ENCODE measurements around the gene THSD4.

The THSD4 gene

DNA sequence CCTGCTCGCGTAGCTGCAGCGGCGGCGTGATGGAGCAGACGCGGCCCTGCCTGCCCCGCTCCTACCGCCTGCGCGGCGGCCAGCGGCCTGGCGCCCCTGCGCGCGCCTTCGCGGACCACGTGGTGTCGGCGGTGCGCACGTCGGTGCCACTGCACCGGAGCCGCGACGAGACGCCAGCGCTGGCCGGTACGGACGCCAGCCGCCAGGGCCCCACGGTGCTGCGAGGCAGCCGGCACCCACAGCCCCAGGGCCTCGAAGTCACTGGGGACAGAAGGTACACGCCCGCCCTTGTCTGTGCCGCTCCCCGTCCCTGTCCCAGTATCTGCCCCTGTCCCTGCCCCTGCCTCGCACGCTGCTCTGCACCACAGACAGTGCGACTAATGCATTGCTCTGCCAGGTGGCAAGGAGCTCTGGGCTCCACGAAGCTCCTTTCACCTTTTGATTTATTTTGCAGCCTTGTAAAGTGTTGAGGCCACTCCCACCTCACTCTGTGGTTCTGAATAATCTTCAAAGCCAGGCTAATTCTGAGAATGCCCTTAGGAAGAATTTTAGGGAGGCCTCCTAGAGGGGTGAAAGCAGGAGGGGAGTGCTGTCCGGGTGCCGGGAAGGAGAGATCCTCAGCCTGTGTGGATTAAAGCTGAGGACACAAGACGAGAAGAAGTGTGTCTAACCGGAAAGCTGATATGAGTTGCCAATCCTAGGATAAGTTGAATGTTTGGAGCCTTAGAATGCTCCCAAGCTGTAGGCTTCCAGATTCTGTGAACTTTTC, 100.0 kb downstream of the THSD4 start:
- no peak for TF ChIP-seq Cebpa-rat (IDR thresholded peaks at IDR 0.05)
- Histone ChIP-seq H3K27ac (no peak overlapping the region), H3K36me3 (no peaks in the 10 kb centered on the region), H4K20me1 (no peaks in the 10 kb centered on the region), H3K4me3 (no peak overlapping the region), H3K27me3 (no peaks in the 10 kb centered on the region), H3K9ac (no peak overlapping the region), H3K9me3 (peaks cover 17% of the 10 kb centered on the region), H3K4me2 (no peak overlapping the region), H3K4me1 (peaks cover 15% of the 10 kb centered on the region)

DNA sequence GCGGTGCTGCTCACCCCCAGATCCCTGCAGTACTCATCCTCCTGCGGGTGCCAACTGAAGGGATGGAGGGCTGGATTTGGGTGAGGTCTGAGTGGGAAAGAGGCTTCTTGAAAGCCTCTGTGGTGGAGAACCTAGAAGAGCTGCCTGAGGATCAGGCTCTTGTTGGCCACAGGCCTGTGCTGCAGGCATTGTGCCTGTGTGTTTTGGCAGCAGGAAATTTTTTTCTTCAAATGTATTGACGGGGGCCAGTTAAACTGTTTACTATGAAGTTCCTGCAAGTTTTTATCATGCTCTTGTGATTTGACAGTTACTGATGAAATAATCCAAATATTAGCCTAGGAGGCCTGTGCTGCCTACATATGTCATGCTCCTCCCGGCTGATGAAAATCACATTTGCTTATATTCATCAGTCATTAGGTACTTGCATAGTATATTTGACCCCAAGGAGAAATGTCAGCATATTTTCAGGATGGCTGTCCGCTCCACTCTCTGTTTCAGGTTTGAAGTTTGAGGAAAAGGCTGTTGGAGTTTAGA, 103.1 kb downstream of the THSD4 start:
- Histone ChIP-seq H4K20me1 (no peaks in the 10 kb centered on the region), H3K4me2 (no peak overlapping the region), H3K4me3 (no peak overlapping the region), H3K27ac (no peak overlapping the region), H3K9ac (no peak overlapping the region), H3K9me3 (peaks cover 17% of the 10 kb centered on the region), H3K36me3 (no peaks in the 10 kb centered on the region), H3K4me1 (no peaks in the 10 kb centered on the region), H3K27me3 (no peaks in the 10 kb centered on the region)
- TF ChIP-seq Cebpa-rat (IDR thresholded peaks at IDR 0.05) = no peak

DNA sequence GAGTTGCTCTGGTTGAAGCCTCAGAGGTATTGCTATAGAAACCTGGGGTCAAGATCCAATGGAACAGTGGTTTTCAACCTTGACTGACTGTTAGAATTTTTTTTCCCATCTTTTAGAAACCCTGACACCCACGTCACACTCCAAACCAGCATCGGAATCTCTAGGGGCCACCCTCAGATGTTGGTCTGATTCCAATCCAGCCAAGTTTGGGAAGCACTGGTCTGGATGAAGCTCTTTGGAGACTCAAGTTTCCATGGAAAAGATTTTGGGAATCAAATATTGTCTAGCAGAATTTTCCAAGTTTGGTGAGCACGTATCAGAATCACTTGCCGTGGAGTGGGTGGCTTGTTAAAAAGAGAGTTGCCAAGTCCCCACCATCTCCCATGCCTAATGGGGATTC, 103.8 kb downstream of the THSD4 start:
- Histone ChIP-seq H3K4me1 (no peaks in the 10 kb centered on the region), H3K9ac (no peak overlapping the region), H3K4me3 (no peak overlapping the region), H3K4me2 (no peak overlapping the region), H3K27me3 (no peaks in the 10 kb centered on the region), H3K27ac (no peak overlapping the region), H3K36me3 (no peaks in the 10 kb centered on the region), H3K9me3 (peaks cover 15% of the 10 kb centered on the region), H4K20me1 (no peaks in the 10 kb centered on the region)
- no peak for TF ChIP-seq Cebpa-rat (IDR thresholded peaks at IDR 0.05)

DNA sequence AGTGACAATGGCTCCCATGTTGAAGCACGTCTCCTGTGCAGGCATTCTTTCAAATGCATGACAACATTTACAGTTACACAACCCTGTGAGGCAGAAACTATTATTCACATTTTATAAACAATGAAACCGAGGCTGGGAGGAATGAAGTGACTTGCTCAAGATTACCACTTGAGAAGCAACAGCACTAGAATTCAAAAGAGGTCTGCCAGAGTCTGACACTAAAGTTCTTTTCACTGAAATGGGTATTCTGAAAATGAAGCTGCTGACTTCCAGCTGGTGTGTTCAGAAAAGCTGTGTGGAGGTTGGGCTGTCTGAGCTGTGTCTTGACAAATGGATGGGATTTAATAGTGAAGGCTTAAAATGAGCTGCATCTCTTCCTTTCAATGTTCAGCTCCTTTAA, 104.4 kb downstream of the THSD4 start:
- H3K4me2 ChIP-seq = no peak overlapping the region
- H3K36me3 ChIP-seq = no peaks in the 10 kb centered on the region
- no peaks in the 10 kb centered on the region for H4K20me1 ChIP-seq
- H3K9ac ChIP-seq = no peak overlapping the region
- no peak for TF ChIP-seq Cebpa-rat (IDR thresholded peaks at IDR 0.05)
- H3K27ac ChIP-seq = no peak overlapping the region
- H3K4me3 ChIP-seq = no peak overlapping the region
- peaks cover 9% of the 10 kb centered on the region for H3K9me3 ChIP-seq
- H3K27me3 ChIP-seq = no peaks in the 10 kb centered on the region
- H3K4me1 ChIP-seq = no peaks in the 10 kb centered on the region

DNA sequence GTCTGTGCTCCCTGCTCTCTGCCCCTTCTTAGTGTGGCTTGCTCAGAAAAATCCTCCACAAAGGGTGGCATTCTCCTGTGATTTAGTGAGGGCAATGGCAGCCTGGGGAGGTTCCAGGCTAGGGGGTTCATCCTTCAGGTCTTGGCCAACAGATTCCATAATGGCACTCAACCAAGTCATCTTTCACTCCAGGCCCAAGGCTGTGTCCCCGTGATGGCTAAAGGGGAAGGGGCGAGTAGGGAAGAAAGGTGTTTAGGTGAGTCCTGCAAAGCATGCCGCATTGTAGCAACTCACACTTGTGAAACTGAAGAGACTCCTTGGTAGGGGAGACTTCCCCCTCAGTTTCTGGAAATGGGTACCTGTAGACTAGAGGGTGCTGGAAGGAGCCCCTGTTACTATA, 105.6 kb downstream of the THSD4 start:
- Histone ChIP-seq H3K36me3 (no peaks in the 10 kb centered on the region), H4K20me1 (no peaks in the 10 kb centered on the region), H3K4me2 (no peak overlapping the region), H3K4me3 (no peak overlapping the region), H3K27ac (no peak overlapping the region), H3K4me1 (no peaks in the 10 kb centered on the region), H3K9me3 (no peaks in the 10 kb centered on the region), H3K27me3 (no peaks in the 10 kb centered on the region), H3K9ac (no peak overlapping the region)
- no peak for TF ChIP-seq Cebpa-rat (IDR thresholded peaks at IDR 0.05)

DNA sequence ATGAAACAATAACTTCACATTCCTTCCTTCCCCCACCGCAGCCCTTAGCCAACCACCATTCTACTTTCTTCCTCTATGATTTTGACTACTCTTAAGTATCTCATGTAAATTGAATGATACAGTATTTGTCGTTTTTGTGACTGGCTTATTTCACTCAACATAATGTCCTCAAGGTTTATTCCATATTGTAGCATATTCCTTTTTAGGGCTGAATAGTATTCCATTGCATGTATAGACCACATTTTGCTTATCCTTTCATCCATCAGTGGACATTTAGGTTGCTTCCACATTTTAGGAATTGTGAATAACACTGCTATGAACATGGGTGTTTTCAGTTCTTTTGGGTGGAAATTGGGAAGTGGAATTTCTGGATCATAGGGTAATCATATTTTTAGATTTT, 106.1 kb downstream of the THSD4 start:
- H3K36me3 ChIP-seq = no peaks in the 10 kb centered on the region
- no peaks in the 10 kb centered on the region for H3K4me1 ChIP-seq
- H3K27me3 ChIP-seq = no peaks in the 10 kb centered on the region
- H3K27ac ChIP-seq = no peak overlapping the region
- H3K4me3 ChIP-seq = no peak overlapping the region
- no peaks in the 10 kb centered on the region for H3K9me3 ChIP-seq
- no peak overlapping the region for H3K9ac ChIP-seq
- H3K4me2 ChIP-seq = no peak overlapping the region
- H4K20me1 ChIP-seq = no peaks in the 10 kb centered on the region
- no peak for TF ChIP-seq Cebpa-rat (IDR thresholded peaks at IDR 0.05)

DNA sequence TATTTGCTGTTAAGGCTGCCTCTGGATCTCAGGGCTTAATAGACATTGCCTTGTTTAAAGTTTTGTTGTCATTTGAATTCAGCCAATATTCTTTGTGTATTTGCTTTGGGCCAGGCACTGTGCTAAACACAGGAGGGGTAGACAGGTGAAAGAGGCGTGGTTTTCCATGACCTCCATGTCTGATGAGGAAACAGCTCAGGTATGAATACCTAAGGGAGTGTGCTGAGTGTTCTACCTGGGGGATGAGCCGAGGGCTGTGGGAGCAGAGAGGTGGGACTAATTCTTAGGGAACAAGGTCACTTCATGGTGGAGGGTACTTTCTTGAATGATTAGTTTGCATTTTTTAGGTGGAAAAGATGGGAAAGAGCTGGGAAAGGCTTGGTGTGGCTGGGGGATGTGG, 108.2 kb downstream of the THSD4 start:
- Histone ChIP-seq H3K9ac (no peak overlapping the region), H3K36me3 (no peaks in the 10 kb centered on the region), H3K4me3 (no peak overlapping the region), H3K4me1 (no peaks in the 10 kb centered on the region), H3K27ac (no peak overlapping the region), H4K20me1 (no peaks in the 10 kb centered on the region), H3K27me3 (no peaks in the 10 kb centered on the region), H3K9me3 (no peaks in the 10 kb centered on the region), H3K4me2 (no peak overlapping the region)
- no peak for TF ChIP-seq Cebpa-rat (IDR thresholded peaks at IDR 0.05)

DNA sequence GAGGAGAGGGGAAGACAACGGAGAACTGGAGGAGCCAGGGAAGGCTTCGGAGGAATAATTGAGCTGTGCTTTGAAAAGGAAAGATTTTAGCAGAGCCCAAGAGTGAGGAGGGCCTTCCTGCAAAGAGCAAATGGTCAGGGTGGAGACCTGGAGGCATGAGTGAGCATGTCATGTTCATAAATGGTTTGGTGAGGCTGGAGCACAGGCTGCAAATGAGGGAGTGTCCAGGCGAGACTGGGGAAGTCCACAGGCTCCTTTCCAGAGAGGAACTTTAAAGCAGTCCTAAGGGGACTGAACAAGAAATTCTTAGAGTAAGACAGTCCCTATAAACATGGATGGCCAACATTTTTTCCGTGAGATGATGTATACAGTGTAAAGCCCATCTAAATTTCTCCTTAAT, 108.8 kb downstream of the THSD4 start:
- no peaks in the 10 kb centered on the region for H3K9me3 ChIP-seq
- H3K9ac ChIP-seq = no peak overlapping the region
- no peaks in the 10 kb centered on the region for H3K36me3 ChIP-seq
- H3K4me3 ChIP-seq = no peak overlapping the region
- TF ChIP-seq Cebpa-rat (IDR thresholded peaks at IDR 0.05) = no peak
- no peak overlapping the region for H3K4me2 ChIP-seq
- no peaks in the 10 kb centered on the region for H3K4me1 ChIP-seq
- no peaks in the 10 kb centered on the region for H4K20me1 ChIP-seq
- H3K27me3 ChIP-seq = no peaks in the 10 kb centered on the region
- H3K27ac ChIP-seq = no peak overlapping the region

DNA sequence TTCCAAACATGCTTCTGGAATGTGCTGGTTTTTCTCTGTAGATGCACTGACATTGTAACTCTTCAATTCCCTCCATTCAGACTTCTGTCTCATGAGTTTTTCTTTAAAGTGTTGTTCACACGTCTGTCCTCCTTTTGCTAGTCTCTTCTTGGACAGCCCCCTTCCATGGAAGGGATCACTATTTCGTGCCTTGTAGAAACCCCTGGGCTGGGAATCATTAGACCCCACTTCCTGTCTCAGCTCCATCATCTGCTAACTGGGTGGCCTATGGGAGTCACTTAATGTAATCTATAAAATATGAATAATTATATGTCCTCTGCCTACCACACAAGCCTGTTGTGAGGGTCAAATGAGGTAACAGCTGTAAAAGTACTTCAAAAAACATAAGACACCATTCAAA, 110.6 kb downstream of the THSD4 start:
- H4K20me1 ChIP-seq = no peaks in the 10 kb centered on the region
- no peaks in the 10 kb centered on the region for H3K4me1 ChIP-seq
- no peak overlapping the region for H3K27ac ChIP-seq
- no peak for TF ChIP-seq Cebpa-rat (IDR thresholded peaks at IDR 0.05)
- no peak overlapping the region for H3K4me3 ChIP-seq
- H3K9ac ChIP-seq = no peak overlapping the region
- no peak overlapping the region for H3K4me2 ChIP-seq
- H3K9me3 ChIP-seq = no peaks in the 10 kb centered on the region
- no peaks in the 10 kb centered on the region for H3K27me3 ChIP-seq
- H3K36me3 ChIP-seq = no peaks in the 10 kb centered on the region

DNA sequence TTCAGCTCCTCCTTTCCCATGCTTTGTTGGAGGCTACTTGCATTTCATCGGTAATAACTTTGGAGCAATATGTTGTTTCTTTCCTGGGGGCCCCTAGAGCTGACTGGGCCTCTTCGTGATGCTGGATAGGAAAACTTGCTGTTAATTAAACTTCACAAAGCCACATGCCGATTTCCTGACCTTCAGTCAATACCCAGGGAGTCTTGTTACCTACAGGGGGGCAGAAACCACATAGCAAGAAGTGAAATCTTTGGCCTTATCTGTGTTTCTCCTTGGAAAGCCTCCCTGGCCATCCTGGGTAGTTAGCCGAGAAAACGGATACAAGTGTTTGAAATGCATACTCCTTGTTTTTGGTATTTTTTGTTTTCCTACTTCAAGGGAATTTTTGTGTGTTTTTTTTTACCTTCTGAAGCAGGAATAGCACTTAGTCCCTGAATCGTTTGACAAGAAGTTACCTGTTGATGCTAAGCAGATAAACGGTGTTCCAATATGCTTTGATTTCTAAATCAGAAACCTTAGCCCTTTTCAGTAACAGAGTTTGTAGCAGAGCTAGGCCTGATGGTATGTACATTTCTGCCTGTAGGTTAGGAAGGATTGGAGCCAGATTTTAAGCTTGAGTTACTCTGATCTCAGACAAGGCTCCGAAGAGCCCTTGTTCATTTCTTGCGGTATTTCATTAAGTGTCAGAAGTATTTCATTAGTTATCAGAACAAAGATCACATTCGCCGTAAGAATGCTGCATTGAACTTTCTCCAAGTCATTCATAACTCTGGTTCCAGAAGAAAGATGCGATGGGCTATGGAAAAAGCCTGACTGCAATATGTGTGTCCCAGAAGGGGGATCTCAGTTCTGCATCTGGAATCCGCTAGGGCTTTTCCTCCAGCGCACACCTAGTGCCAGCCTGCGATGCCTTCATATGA, 111.5 kb downstream of the THSD4 start:
- H3K36me3 ChIP-seq = no peaks in the 10 kb centered on the region
- no peaks in the 10 kb centered on the region for H4K20me1 ChIP-seq
- H3K27me3 ChIP-seq = no peaks in the 10 kb centered on the region
- H3K9ac ChIP-seq = no peak overlapping the region
- no peak for TF ChIP-seq Cebpa-rat (IDR thresholded peaks at IDR 0.05)
- H3K4me3 ChIP-seq = no peak overlapping the region
- H3K4me1 ChIP-seq = no peaks in the 10 kb centered on the region
- H3K4me2 ChIP-seq = no peak overlapping the region
- no peak overlapping the region for H3K27ac ChIP-seq
- no peaks in the 10 kb centered on the region for H3K9me3 ChIP-seq

All from BLaER1 (cell line).